Astrocyte of the cerebellum (primary cell): ENCODE results near the gene PDCD1LG2.

ENCODE experiments used
- DNase-seq: peaks from one replicate; pipeline ENCODE4 v3.0.0-alpha.2; 2011; ENCODE audit warnings: low read depth
- H3K4me3 ChIP-seq: 2 replicates; pipeline ENCODE4 v1.5.1; 2011; ENCODE audit warnings: mild to moderate bottlenecking, low read depth, low read length, moderate library complexity
- CTCF ChIP-seq: IDR thresholded peaks from 2 replicates; pipeline ENCODE4 v1.5.1; 2012; ENCODE audit warnings: low read length, low read depth, moderate library complexity, mild to moderate bottlenecking; ENCODE audit errors: missing control alignments
- in situ Hi-C: cut with HindIII; loops from 2 replicates; pipeline ENCODE4 v1.10.0; 2017; ENCODE audit warnings: low sequenced_read_pairs

Gene PDCD1LG2

GRCh38 chr9:5563886-5564285, 53.6 kb downstream of the PDCD1LG2 start:
- no peak overlapping the region for H3K4me3 ChIP-seq
- no peak for DNase-seq
- in situ Hi-C loops = no loop called here
- TF ChIP-seq CTCF = no peak

- no peak overlapping the region for H3K4me3 ChIP-seq
- TF ChIP-seq CTCF = no peak
- in situ Hi-C loops = no loop called here
- DNase-seq = no peak
These were observed 55.8 kb downstream of the PDCD1LG2 start for GRCh38 chr9:5566054-5566618.

DNA sequence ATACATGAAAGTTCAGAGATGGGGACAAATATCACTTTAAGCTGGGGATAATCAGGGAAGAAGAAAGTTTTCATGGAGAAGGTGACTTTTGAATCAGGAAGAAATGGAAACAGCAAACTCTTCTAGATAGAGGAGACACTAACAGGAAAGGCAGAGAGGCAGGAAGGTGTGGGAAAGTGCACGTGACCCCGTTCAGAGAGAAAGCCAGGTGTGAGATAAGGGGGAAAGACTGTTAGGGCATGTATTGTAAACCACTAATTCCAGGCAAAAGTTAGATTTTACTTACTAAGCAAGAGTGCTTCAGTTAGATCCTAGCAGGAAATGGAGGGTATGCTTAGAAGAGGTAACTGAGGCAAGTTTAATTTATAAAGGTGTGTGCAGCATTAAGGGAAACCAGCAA, 58.5 kb downstream of the PDCD1LG2 start:
- H3K4me3 ChIP-seq = no peak overlapping the region
- DNase-seq = no peak
- in situ Hi-C loops = no loop called here
- TF ChIP-seq CTCF = no peak

- no peak overlapping the region for H3K4me3 ChIP-seq
- in situ Hi-C loops = no loop called here
- no peak for TF ChIP-seq CTCF
- DNase-seq = no peak
These were observed 59.1 kb downstream of the PDCD1LG2 start for GRCh38 chr9:5569409-5569808.

GRCh38 chr9:5569891-5570290, 59.6 kb downstream of the PDCD1LG2 start:
- no peak for TF ChIP-seq CTCF
- in situ Hi-C loops = no loop called here
- DNase-seq = no peak
- no peak overlapping the region for H3K4me3 ChIP-seq

- no peak for DNase-seq
- no peak overlapping the region for H3K4me3 ChIP-seq
- in situ Hi-C loops = no loop called here
- no peak for TF ChIP-seq CTCF
These were observed 61.4 kb downstream of the PDCD1LG2 start for GRCh38 chr9:5571629-5572232.
